Smooth muscle cell (in vitro differentiated cells): ENCODE results near the gene OR8K1. TPM values are rescaled to one million over a fixed set of nuclear protein-coding genes. Genes with fewer than 3 reads are reported as not detected.

ENCODE experiments used
- DNase-seq: peaks from one replicate; lab custom pipeline; 2025; ENCODE audit not compliant: unreplicated experiment; lab: John Stamatoyannopoulos, UW
- H2AFZ ChIP-seq: fragments of 200-600 bp; sonication (generic); 2 replicates; pipeline ENCODE4 v1.6.0; 2016; ENCODE audit warnings: antibody characterized with exemption, low read depth, mild to moderate bottlenecking
- H3F3A ChIP-seq: fragments of 200-600 bp; sonication (generic); 2 replicates; pipeline ENCODE4 v1.6.0; 2017; ENCODE audit warnings: antibody characterized with exemption, low read depth
- H3K27ac ChIP-seq: fragments of 200-600 bp; sonication (generic); 2 replicates; pipeline ENCODE4 v1.5.1; 2016; ENCODE audit warnings: low read depth, mild to moderate bottlenecking
- H3K27me3 ChIP-seq: fragments of 200-600 bp; sonication (generic); 2 replicates; pipeline ENCODE4 v1.6.1; 2016; ENCODE audit warnings: low read depth, mild to moderate bottlenecking
- H3K36me3 ChIP-seq: fragments of 200-600 bp; sonication (generic); 2 replicates; pipeline ENCODE4 v1.5.1; 2016; ENCODE audit warnings: low read depth
- H3K4me1 ChIP-seq: fragments of 200-600 bp; sonication (generic); 2 replicates; pipeline ENCODE4 v1.5.1; 2016; ENCODE audit warnings: low read depth
- H3K4me2 ChIP-seq: fragments of 200-600 bp; sonication (generic); 2 replicates; pipeline ENCODE4 v1.6.0; 2016; ENCODE audit warnings: mild to moderate bottlenecking
- H3K4me3 ChIP-seq: fragments of 200-600 bp; sonication (generic); 2 replicates; pipeline ENCODE4 v1.5.1; 2016; ENCODE audit warnings: mild to moderate bottlenecking
- H3K79me2 ChIP-seq: fragments of 200-600 bp; sonication (generic); 2 replicates; pipeline ENCODE4 v1.6.0; 2016; ENCODE audit warnings: low read depth, mild to moderate bottlenecking
- H3K9ac ChIP-seq: fragments of 200-600 bp; sonication (generic); 2 replicates; pipeline ENCODE4 v1.6.0; 2016; ENCODE audit warnings: low read depth
- H3K9me3 ChIP-seq: fragments of 200-600 bp; sonication (generic); replicated peaks from 2 replicates; pipeline ENCODE4 v1.5.1; 2016; ENCODE audit warnings: low read depth
- H4K20me1 ChIP-seq: fragments of 200-600 bp; sonication (generic); 2 replicates; pipeline ENCODE4 v1.6.0; 2016; ENCODE audit warnings: low read depth
- WGBS: methylation state at CpG from one replicate; pipeline ENCODE4 v1.1.7; 2016; ENCODE audit warnings: low lambda C conversion rate; 5-methylcytosine and 5-hydroxymethylcytosine counted together
- polyA plus RNA-seq: library from polyadenylated mRNA; unstranded; fragments of >200 nt; fragmentation: Nextera tagmentation; extraction: Ambion mirVana; gene quantifications from 2 replicates; pipeline ENCODE4 v1.2.1, GENCODE V29; 2016
- total RNA-seq: library from RNA; depleted of rRNA; stranded (reverse); fragments of >200 nt; gene quantifications from 2 replicates; pipeline ENCODE4 v1.2.3, GENCODE V29; 2014
- TF ChIP-seq, protein P1 (sequence below): fragments of 200-600 bp; sonication (generic); IDR thresholded peaks from 2 replicates; pipeline ENCODE4 v1.5.1; 2017; ENCODE audit warnings: borderline replicate concordance, mild to moderate bottlenecking, antibody characterized with exemption; ENCODE audit not compliant: insufficient read depth, poor library complexity, severe bottlenecking

The OR8K1 gene
- total and polyA plus RNA-seq, 2 experiments from 2014 or later: not detected

DNA sequence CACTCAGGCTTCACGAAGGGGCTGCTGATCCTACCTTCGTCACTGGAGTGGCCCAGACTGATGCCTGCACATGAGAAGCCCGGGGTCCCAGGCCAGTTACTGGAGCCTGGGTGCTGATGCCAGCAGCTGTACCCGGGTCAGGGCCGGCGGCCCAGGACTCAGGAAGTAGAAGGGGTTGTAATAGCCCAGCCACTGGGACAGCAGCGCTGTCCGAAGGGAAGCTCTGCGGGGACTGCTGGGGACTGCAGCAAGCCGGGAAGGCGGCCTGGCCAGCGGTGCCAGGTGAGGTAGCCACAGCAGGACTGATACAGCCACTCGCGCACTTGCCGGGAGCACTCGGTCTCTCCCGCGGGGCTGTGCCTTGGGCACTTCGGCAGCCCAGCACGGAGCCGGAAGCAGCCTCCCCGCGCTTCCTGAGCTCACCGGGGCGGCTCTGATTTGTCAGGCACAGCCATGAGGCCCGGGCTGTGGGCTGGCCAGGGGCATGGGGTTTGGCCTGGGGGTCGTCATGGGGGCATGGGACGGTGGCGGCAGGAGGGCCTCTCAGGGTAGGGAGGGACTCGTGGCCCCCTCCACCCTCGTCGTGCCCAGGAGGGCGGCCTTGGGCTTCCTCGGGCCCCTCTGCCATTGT lies 13.9 kb upstream of the OR8K1 start:
- TF ChIP-seq, protein P1, sequence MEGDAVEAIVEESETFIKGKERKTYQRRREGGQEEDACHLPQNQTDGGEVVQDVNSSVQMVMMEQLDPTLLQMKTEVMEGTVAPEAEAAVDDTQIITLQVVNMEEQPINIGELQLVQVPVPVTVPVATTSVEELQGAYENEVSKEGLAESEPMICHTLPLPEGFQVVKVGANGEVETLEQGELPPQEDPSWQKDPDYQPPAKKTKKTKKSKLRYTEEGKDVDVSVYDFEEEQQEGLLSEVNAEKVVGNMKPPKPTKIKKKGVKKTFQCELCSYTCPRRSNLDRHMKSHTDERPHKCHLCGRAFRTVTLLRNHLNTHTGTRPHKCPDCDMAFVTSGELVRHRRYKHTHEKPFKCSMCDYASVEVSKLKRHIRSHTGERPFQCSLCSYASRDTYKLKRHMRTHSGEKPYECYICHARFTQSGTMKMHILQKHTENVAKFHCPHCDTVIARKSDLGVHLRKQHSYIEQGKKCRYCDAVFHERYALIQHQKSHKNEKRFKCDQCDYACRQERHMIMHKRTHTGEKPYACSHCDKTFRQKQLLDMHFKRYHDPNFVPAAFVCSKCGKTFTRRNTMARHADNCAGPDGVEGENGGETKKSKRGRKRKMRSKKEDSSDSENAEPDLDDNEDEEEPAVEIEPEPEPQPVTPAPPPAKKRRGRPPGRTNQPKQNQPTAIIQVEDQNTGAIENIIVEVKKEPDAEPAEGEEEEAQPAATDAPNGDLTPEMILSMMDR: no peak
- H3K36me3 ChIP-seq: no peaks in the 10 kb centered on the region
- no peaks in the 10 kb centered on the region for H3K4me1 ChIP-seq
- no peak overlapping the region for H3K4me3 ChIP-seq
- H3K27me3 ChIP-seq: no peaks in the 10 kb centered on the region
- no peaks in the 10 kb centered on the region for H3K9me3 ChIP-seq
- no peak overlapping the region for H3K4me2 ChIP-seq
- H2AFZ ChIP-seq: no peak overlapping the region
- H3K27ac ChIP-seq: no peak overlapping the region
- no peak for DNase-seq
- no peaks in the 10 kb centered on the region for H4K20me1 ChIP-seq
- WGBS: 97% methylated on average over 30 of the region's 34 CpGs
- H3K79me2 ChIP-seq: no peaks in the 10 kb centered on the region
- no peak overlapping the region for H3K9ac ChIP-seq
- H3F3A ChIP-seq: no peaks in the 10 kb centered on the region

DNA sequence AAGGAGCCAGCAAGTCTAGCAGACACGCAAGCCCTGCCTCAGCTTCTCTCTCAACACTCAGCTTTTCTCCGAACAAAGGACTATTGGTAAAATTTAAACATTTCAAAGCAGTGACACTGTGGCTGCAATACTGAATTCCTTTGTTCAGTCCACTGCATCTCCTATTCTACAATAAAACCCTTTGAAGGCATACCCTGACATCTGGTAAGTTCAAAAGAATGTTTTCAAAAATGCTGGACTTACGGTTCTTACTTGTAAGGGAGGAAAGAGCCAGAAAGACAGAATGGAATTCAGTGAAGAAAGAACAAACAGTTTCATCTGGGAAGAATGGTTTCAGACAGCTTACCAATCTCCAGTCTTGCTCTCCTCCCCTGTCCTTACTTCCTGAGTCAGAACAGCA lies 12.7 kb upstream of the OR8K1 start:
- no peaks in the 10 kb centered on the region for H3K27me3 ChIP-seq
- H2AFZ ChIP-seq: peak overlapping the region; percentile 77
- no peak overlapping the region for H3K9ac ChIP-seq

DNA sequence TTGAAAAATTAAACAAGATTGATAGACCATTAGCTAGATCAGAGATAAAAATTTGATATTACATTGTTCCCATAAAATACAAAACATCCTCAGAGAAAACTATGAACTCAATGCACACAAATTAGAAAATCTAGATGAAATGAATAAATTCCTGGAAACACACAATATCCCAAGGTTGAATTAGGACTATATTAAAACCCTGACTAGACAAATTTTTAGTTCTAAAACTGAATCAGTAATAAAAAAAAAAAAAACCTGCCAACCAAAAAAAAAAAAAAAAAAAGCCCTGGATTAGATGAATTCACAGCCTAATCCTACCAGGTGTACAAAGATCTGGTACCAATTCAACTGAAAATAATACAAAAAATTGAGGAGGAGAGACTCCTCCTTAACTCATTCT lies 5.5 kb upstream of the OR8K1 start:
- Histone ChIP-seq H3K9ac (no peak overlapping the region), H4K20me1 (no peaks in the 10 kb centered on the region), H3K9me3 (no peaks in the 10 kb centered on the region), H3K79me2 (no peaks in the 10 kb centered on the region), H3K4me1 (no peaks in the 10 kb centered on the region), H2AFZ (no peak overlapping the region), H3K4me3 (no peak overlapping the region), H3K36me3 (no peaks in the 10 kb centered on the region), H3F3A (no peaks in the 10 kb centered on the region), H3K27me3 (no peaks in the 10 kb centered on the region), H3K4me2 (no peak overlapping the region), H3K27ac (no peak overlapping the region)
- no peak for DNase-seq
- TF ChIP-seq, protein P1: no peak

More for the DNA sequence above, 12.7 kb upstream of the OR8K1 start:
- H3K36me3 ChIP-seq: no peaks in the 10 kb centered on the region
- DNase-seq: no peak
- no peaks in the 10 kb centered on the region for H3K79me2 ChIP-seq
- 42% methylated on average over 3 of the region's 3 CpGs for WGBS
- H3K4me2 ChIP-seq: peak overlapping the region; percentile 53
- H4K20me1 ChIP-seq: no peaks in the 10 kb centered on the region
- H3K9me3 ChIP-seq: no peaks in the 10 kb centered on the region
- no peaks in the 10 kb centered on the region for H3F3A ChIP-seq
- no peak overlapping the region for H3K4me3 ChIP-seq
- no peaks in the 10 kb centered on the region for H3K4me1 ChIP-seq
- TF ChIP-seq, protein P1: no peak
- no peak overlapping the region for H3K27ac ChIP-seq

DNA sequence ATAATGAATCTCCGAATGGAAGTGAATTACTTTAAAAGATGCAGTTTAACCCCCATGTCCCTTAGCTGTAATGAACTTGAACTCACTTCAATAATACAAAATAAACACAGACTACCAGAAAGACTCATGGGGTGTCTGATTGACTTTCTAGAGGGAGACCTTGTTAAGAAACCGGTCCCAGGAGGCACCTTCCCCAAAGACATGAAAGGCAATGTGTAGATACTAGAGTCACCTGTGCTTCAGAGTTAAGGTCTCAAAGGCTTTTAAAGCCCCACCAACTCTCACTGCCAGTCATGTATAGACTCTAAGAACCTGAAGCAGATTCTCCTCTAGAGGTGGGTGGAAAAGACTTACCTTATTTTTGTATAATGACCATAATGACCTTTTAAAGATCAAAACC lies 8.2 kb downstream of the OR8K1 start, which contains the start of gene OR8J1:
TSS of gene OR8J1 (plus strand) at position 301 of the 400 bp plus-strand sequence. CDS start 5,956 bp downstream, outside the sequence.
- TF ChIP-seq, protein P1: no peak
- H3K4me1 ChIP-seq: no peaks in the 10 kb centered on the region
- no peak within 1 kb of the TSS for H3K4me2 ChIP-seq
- no peak within 1 kb of the TSS for H3K9ac ChIP-seq
- H3F3A ChIP-seq: no peaks in the 10 kb centered on the region
- H3K79me2 ChIP-seq: no peaks in the 10 kb centered on the region
- no peak within 1 kb of the TSS for H3K4me3 ChIP-seq
- no peak within 1 kb of the TSS for H3K27ac ChIP-seq
- H4K20me1 ChIP-seq: no peaks in the 10 kb centered on the region
- H3K27me3 ChIP-seq: no peaks in the 10 kb centered on the region
- DNase-seq: no peak
- H3K36me3 ChIP-seq: no peaks in the 10 kb centered on the region
- WGBS: 95% methylated on average over 2 of the region's 2 CpGs
- H3K9me3 ChIP-seq: no peaks in the 10 kb centered on the region
- H2AFZ ChIP-seq: no peak within 1 kb of the TSS
